Activated CD4-positive, alpha-beta T cell treated with anti-CD3 and anti-CD28 coated beads, Interleukin-2, amount 50 U/mL, for 1 hour (primary cell): Measurements from ENCODE around the gene HABP4.

Experiments used
- DNase-seq: peaks from one replicate; pipeline ENCODE4 v3.0.0-alpha.2; 2020

Gene HABP4

DNA sequence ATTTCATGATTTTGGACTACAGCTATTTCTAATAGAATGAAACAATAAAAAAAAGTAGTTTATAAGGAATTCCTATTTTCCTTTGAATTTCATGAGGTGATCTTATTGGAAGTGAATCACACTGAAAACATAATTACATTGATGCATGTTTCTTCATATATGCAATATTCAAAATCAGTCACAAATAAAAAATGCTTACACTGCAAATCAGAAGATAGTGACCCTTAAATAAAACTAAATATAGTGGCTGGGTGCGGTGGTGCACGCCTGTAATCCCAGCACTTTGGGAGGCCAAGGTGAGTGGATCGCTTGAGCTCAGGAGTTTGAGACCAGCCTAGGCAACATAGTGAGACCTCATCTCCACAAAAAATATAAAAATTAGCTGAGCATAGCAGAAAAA is 90.1 kb downstream of the HABP4 start:
- DNase-seq = no peak
